NCI-H510A (cell line): ENCODE results near the gene SPINK5.

Source experiments
- DNase-seq: peaks from one replicate; lab custom pipeline; 2025; lab: John Stamatoyannopoulos, UW

SPINK5 gene

GRCh38 chr5:148177207-148177606 lies 113.4 kb downstream of the SPINK5 start:
- DNase-seq: no peak

DNA sequence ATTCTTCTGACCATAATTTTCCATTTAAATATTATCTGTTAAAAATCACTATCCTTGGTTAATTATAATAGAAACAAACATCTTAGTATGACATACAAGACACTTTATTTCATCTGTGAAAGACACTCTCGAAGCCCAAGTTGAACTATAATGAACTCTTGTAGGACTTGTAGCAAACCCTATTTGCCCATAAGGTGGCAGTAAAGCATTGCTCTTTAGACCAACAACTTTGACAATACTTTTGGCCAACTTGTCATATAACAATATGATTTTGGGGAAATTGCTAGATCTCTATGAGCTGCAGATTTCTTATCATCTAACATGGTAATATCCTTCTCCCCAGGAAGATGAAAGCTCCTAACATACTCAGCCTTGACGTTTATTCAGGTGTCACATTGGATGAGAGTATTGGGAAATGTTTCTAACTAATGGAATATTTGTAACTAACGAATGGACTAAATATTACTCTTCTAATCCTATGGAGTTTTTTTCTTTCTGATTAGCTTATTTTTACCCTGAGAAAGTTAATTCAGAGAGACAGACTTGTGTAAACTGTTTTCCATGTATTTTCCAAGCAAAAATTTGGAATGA lies 115.5 kb downstream of the SPINK5 start:
- no peak for DNase-seq

- DNase-seq: no peak
Observed at GRCh38 chr5:148186248-148187003, 122.6 kb downstream of the SPINK5 start.
